ENCODE measurements around the gene KRTCAP3.

DNA sequence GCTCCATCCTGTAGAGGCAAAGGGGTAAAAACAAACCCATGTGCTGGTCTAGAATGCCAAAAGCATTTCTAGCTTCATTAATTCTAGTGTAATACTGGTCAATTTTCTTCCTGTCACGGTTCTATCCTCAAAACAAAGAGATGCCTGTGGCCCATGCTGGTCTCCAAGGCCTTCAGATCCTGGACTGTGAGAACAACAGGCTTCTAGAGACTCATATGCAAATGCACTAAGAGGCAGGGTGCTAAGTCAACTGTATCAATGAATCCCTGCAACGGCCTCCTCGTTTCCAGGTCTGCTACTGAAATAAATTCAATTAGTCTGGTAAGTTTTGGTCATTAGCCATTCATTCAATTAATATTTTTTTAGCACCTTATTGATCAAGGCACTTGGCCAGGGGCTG lies 43.3 kb downstream of the KRTCAP3 start:
- TF ChIP-seq POLR2AphosphoS5 (IDR thresholded peaks at IDR 0.05; ENCODE audit: low read depth, low read length) (no peak), POLR2A (IDR thresholded peaks at IDR 0.05; ENCODE audit: low read depth, low read length) (no peak), TAF1 (IDR thresholded peaks at IDR 0.05; ENCODE audit: borderline replicate concordance, low read depth, low read length) (no peak)
